ENCODE results near the gene DRD4. TPM values are rescaled to one million over a fixed set of nuclear protein-coding genes. Genes with fewer than 3 reads are reported as not detected.

The DRD4 gene
- polyA plus RNA-seq, 3 donors, result 0.13 TPM; not detected in 2

DNA sequence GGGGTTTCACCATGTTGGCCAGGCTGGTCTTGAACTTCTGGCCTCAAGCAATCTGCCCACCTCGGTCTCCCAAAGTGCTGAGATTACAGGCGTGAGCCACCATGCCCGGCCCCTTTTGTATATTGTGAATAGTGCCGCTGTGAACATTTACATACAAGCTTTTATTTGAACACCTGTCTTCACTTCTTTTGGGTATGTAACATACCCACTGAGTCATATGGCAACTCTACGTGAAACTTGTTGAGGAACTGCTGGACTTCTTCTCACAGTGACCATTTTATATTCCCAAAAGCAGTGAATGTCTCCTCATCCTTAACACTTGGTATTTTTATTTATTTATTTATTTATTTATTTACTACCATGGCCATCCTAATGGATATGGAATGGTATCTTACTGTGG lies 6.2 kb upstream of the DRD4 start:
- Histone ChIP-seq H3K9ac (ENCODE audit: insufficient read depth, low read length, poor library complexity, severe bottlenecking) (no peak overlapping the region), H3K27me3 (ENCODE audit: control insufficient read depth in 2 of 2, insufficient read depth in 2 of 2, low read length in 2 of 2) (peaks cover 6 to 30% of the 10 kb centered on the region in 2 donors), H3K27ac (ENCODE audit: low read depth in 1 of 2, low read length in 2 of 2) (no peak overlapping the region), H3K36me3 (replicated peaks in 1 of 2; ENCODE audit: control insufficient read depth in 1 of 2, insufficient read depth in 2 of 2, low read length in 2 of 2) (no peaks in the 10 kb centered on the region), H3K4me3 (replicated peaks in 1 of 3; ENCODE audit: low read depth in 2 of 3, low read length in 3 of 3) (no peak overlapping the region), H2AFZ (ENCODE audit: insufficient read depth, low read depth, low read length, poor library complexity, severe bottlenecking) (no peak overlapping the region), H3K79me2 (ENCODE audit: insufficient read depth, low read length) (no peaks in the 10 kb centered on the region), H4K20me1 (ENCODE audit: insufficient read depth, low read length) (peaks cover 7% of the 10 kb centered on the region), H3K4me2 (replicated peaks; ENCODE audit: extremely low read depth, low read length, poor library complexity, severe bottlenecking) (no peak overlapping the region), H3K4me1 (ENCODE audit: control insufficient read depth in 1 of 2, insufficient read depth in 2 of 2, low read length in 2 of 2) (peaks cover 6 to 13% of the 10 kb centered on the region in 2 donors), H3K9me3 (replicated peaks in 1 of 2; ENCODE audit: control insufficient read depth in 1 of 2, insufficient read depth in 1 of 2, low read length in 2 of 2) (no peaks in the 10 kb centered on the region)
- TF ChIP-seq, protein P1, sequence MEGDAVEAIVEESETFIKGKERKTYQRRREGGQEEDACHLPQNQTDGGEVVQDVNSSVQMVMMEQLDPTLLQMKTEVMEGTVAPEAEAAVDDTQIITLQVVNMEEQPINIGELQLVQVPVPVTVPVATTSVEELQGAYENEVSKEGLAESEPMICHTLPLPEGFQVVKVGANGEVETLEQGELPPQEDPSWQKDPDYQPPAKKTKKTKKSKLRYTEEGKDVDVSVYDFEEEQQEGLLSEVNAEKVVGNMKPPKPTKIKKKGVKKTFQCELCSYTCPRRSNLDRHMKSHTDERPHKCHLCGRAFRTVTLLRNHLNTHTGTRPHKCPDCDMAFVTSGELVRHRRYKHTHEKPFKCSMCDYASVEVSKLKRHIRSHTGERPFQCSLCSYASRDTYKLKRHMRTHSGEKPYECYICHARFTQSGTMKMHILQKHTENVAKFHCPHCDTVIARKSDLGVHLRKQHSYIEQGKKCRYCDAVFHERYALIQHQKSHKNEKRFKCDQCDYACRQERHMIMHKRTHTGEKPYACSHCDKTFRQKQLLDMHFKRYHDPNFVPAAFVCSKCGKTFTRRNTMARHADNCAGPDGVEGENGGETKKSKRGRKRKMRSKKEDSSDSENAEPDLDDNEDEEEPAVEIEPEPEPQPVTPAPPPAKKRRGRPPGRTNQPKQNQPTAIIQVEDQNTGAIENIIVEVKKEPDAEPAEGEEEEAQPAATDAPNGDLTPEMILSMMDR (IDR thresholded peaks at IDR 0.05), result no peak
- intact Hi-C loops (cut with micrococcal nuclease), result no loop called here
- WGBS (ENCODE audit: insufficient coverage), result 100% methylated on average over 2 of the region's 5 CpGs
- no peak for DNase-seq
- H3K36me3 Mint-ChIP-seq, result peaks cover 13 to 22% of the 10 kb centered on the region in 2 donors
- peaks cover 17% of the 10 kb centered on the region for H3K4me1 Mint-ChIP-seq
- no peak overlapping the region for H3K27ac Mint-ChIP-seq
- peaks cover 37 to 44% (median 44%) of the 10 kb centered on the region in 3 donors for H3K27me3 Mint-ChIP-seq (ENCODE audit: low read depth in 3 of 3)
- H3K9me3 Mint-ChIP-seq, result peaks cover 0 to 16% (median 8%) of the 10 kb centered on the region in 7 donors
- no peak overlapping the region for H3K4me3 Mint-ChIP-seq

DNA sequence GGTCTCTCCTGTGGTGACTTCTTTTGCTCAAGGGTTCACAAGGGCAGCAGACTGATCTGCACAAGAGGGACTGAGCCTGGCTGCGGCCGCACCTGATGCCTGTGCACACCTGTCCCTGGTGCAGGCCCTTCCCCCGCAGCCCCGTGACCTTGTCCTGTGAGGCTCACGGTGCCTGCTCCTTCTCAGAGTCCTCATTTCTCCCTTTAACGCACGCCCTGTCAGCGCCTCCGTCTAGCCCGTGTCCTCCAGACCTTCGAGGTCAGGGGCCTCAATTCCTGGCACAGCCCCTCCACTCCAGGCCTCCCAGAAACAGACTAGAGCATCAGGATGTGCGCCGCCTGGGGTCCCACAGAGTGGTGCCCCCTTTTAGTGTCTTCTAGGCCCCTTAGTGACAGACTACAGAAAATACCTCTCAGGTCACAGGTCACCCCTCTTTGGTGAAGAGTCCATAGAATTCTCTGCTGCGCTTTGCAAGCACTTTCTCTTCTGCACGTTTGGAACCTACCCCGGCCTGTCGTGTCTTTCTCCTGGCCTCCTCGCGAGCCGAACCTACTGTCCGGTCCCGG lies 1.0 kb upstream of the DRD4 start:
- peaks cover 20 to 48% of the 10 kb centered on the region in 2 donors for H3K27me3 ChIP-seq (ENCODE audit: control insufficient read depth in 2 of 2, insufficient read depth in 2 of 2, low read length in 2 of 2)
- peaks cover 0 to 20% (median 8%) of the 10 kb centered on the region in 7 donors for H3K9me3 Mint-ChIP-seq
- H3K27me3 Mint-ChIP-seq (ENCODE audit: low read depth in 3 of 3), result peaks cover 47 to 57% (median 51%) of the 10 kb centered on the region in 3 donors

More for the DNA sequence above, 1.0 kb upstream of the DRD4 start:
- WGBS (ENCODE audit: insufficient coverage), result 88% methylated on average over 20 of the region's 22 CpGs
- Mint-ChIP-seq H3K27ac (peak overlapping the region in 1 of 7 donors; percentile 13), H3K4me3 (peak overlapping the region in 1 of 2 donors; percentile 76), H3K36me3 (peaks cover 12 to 16% of the 10 kb centered on the region in 2 donors), H3K4me1 (peaks cover 11% of the 10 kb centered on the region)
- Histone ChIP-seq H2AFZ (ENCODE audit: insufficient read depth, low read depth, low read length, poor library complexity, severe bottlenecking) (no peak overlapping the region), H3K27ac (ENCODE audit: low read depth in 1 of 2, low read length in 2 of 2) (no peak overlapping the region), H3K9ac (ENCODE audit: insufficient read depth, low read length, poor library complexity, severe bottlenecking) (no peak overlapping the region), H4K20me1 (ENCODE audit: insufficient read depth, low read length) (peaks cover 25% of the 10 kb centered on the region), H3K36me3 (replicated peaks in 1 of 2; ENCODE audit: control insufficient read depth in 1 of 2, insufficient read depth in 2 of 2, low read length in 2 of 2) (no peaks in the 10 kb centered on the region), H3K4me2 (replicated peaks; ENCODE audit: extremely low read depth, low read length, poor library complexity, severe bottlenecking) (no peak overlapping the region), H3K4me1 (ENCODE audit: control insufficient read depth in 1 of 2, insufficient read depth in 2 of 2, low read length in 2 of 2) (peaks cover 13 to 24% of the 10 kb centered on the region in 2 donors), H3K79me2 (ENCODE audit: insufficient read depth, low read length) (no peaks in the 10 kb centered on the region), H3K9me3 (replicated peaks in 1 of 2; ENCODE audit: control insufficient read depth in 1 of 2, insufficient read depth in 1 of 2, low read length in 2 of 2) (peaks cover 2 to 8% of the 10 kb centered on the region in 2 donors), H3K4me3 (replicated peaks in 1 of 3; ENCODE audit: low read depth in 2 of 3, low read length in 3 of 3) (no peak overlapping the region)
- intact Hi-C loops (cut with micrococcal nuclease), result no loop called here
- no peak for DNase-seq
- TF ChIP-seq, protein P1 (IDR thresholded peaks at IDR 0.05), result no peak
